CD4-positive, alpha-beta T cell treated with Interleukin-6 at 100 ng/mL for 8 hours (primary cell): ENCODE measurements around the gene TMEM82.

Experiments used
- DNase-seq: peaks from one replicate; pipeline ENCODE4 v3.0.0-alpha.2; 2020; ENCODE audit warnings: mixed read lengths, low spot score

The TMEM82 gene

GRCh38 chr1:15720861-15721260 lies 21.4 kb upstream of the TMEM82 start:
- DNase-seq = no peak

- DNase-seq = no peak
Observed at GRCh38 chr1:15722411-15722810, 19.9 kb upstream of the TMEM82 start.

- no peak for DNase-seq
Observed at GRCh38 chr1:15722836-15723532, 19.3 kb upstream of the TMEM82 start.

GRCh38 chr1:15723631-15724246 lies 18.6 kb upstream of the TMEM82 start:
- no peak for DNase-seq

- DNase-seq = no peak
Observed at GRCh38 chr1:15724949-15725880, 17.1 kb upstream of the TMEM82 start.

GRCh38 chr1:15726508-15726907 lies 15.8 kb upstream of the TMEM82 start:
- DNase-seq = no peak

GRCh38 chr1:15727021-15727420 lies 15.3 kb upstream of the TMEM82 start:
- DNase-seq = no peak

GRCh38 chr1:15727424-15727823 lies 14.9 kb upstream of the TMEM82 start:
- no peak for DNase-seq

GRCh38 chr1:15727866-15728534 lies 14.3 kb upstream of the TMEM82 start:
- DNase-seq = no peak

GRCh38 chr1:15728937-15729657 lies 13.2 kb upstream of the TMEM82 start:
- no peak for DNase-seq

- no peak for DNase-seq
Observed at GRCh38 chr1:15730423-15730822, 11.9 kb upstream of the TMEM82 start.

GRCh38 chr1:15730936-15731335 lies 11.4 kb upstream of the TMEM82 start:
- no peak for DNase-seq

GRCh38 chr1:15731735-15732685 lies 10.3 kb upstream of the TMEM82 start:
- DNase-seq = no peak

- no peak for DNase-seq
Observed at GRCh38 chr1:15732686-15733081, 9.6 kb upstream of the TMEM82 start.

- DNase-seq = no peak
Observed at GRCh38 chr1:15733218-15733725, 9.0 kb upstream of the TMEM82 start.

- DNase-seq = no peak
Observed at GRCh38 chr1:15733726-15734226, 8.5 kb upstream of the TMEM82 start.

- DNase-seq = no peak
Observed at GRCh38 chr1:15734296-15734695, 8.0 kb upstream of the TMEM82 start.

- DNase-seq = no peak
Observed at GRCh38 chr1:15734901-15735300, 7.4 kb upstream of the TMEM82 start.

- no peak for DNase-seq
Observed at GRCh38 chr1:15735304-15736037, 6.8 kb upstream of the TMEM82 start.
